GM23338 (cell line): ENCODE data around the gene ADAM17. TPM values are rescaled to one million over a fixed set of nuclear protein-coding genes. Genes with fewer than 3 reads are reported as not detected.

Source experiments
- ATAC-seq: fragments of 200-7000 bp; cut with Tn5 transposase; 3 replicates; pipeline ENCODE4 v1.9.1; 2020
- DNase-seq: peaks from one replicate; pipeline ENCODE4 v3.0.0-alpha.2; 2015; ENCODE audit warnings: low spot score
- H2AFZ ChIP-seq: fragments of 200-600 bp; sonication (generic); 2 replicates; pipeline ENCODE4 v1.8.0; 2016; ENCODE audit warnings: antibody characterized with exemption, mild to moderate bottlenecking, moderate library complexity
- H3F3A ChIP-seq: fragments of 200-600 bp; sonication (generic); replicated peaks from 2 replicates; pipeline ENCODE4 v1.8.0; 2017; ENCODE audit warnings: antibody characterized with exemption, mixed run types, low read depth
- H3K27ac ChIP-seq: fragments of 200-600 bp; sonication (generic); 2 replicates; pipeline ENCODE4 v1.6.1; 2016; ENCODE audit warnings: low read depth
- H3K27me3 ChIP-seq: fragments of 200-600 bp; sonication (generic); 2 replicates; pipeline ENCODE4 v1.8.0; 2016; ENCODE audit warnings: mild to moderate bottlenecking, mixed run types, moderate library complexity; ENCODE audit not compliant: insufficient read depth
- H3K36me3 ChIP-seq: fragments of 200-600 bp; sonication (generic); 2 replicates; pipeline ENCODE4 v1.8.0; 2016; ENCODE audit warnings: mild to moderate bottlenecking; ENCODE audit not compliant: insufficient read depth
- H3K4me1 ChIP-seq: fragments of 200-600 bp; sonication (generic); 2 replicates; pipeline ENCODE4 v1.8.0; 2016; ENCODE audit warnings: mild to moderate bottlenecking, moderate library complexity; ENCODE audit not compliant: insufficient read depth
- H3K4me2 ChIP-seq: fragments of 200-600 bp; sonication (generic); 2 replicates; pipeline ENCODE4 v1.7.1; 2017; ENCODE audit warnings: mixed run types
- H3K4me3 ChIP-seq: fragments of 200-600 bp; sonication (generic); 2 replicates; pipeline ENCODE4 v1.6.1; 2016; ENCODE audit warnings: mixed run types
- H3K79me2 ChIP-seq: fragments of 200-600 bp; sonication (generic); replicated peaks from 2 replicates; pipeline ENCODE4 v1.8.0; 2017; ENCODE audit warnings: mild to moderate bottlenecking; ENCODE audit not compliant: insufficient read depth
- H3K9me2 ChIP-seq: fragments of 200-600 bp; sonication (generic); 2 replicates; pipeline ENCODE4 v1.8.0; 2017; ENCODE audit not compliant: insufficient read depth
- H4K20me1 ChIP-seq: fragments of 200-600 bp; sonication (generic); replicated peaks from 2 replicates; pipeline ENCODE4 v1.8.0; 2017; ENCODE audit warnings: mild to moderate bottlenecking; ENCODE audit not compliant: insufficient read depth
- H3K27ac Mint-ChIP-seq: 2 replicates; pipeline ENCODE4 v1.8.0; 2020; ENCODE audit warnings: inconsistent platforms, mild to moderate bottlenecking, moderate library complexity, mixed read lengths
- H3K27me3 Mint-ChIP-seq: 3 replicates; pipeline ENCODE4 v1.8.0; 2022; ENCODE audit warnings: low read depth, mild to moderate bottlenecking, moderate library complexity, mixed read lengths, inconsistent platforms; ENCODE audit not compliant: insufficient read depth, poor library complexity
- H3K36me3 Mint-ChIP-seq: 3 replicates; pipeline ENCODE4 v1.8.0; 2021; ENCODE audit warnings: low read depth, mild to moderate bottlenecking, inconsistent platforms, moderate library complexity, mixed read lengths
- H3K4me1 Mint-ChIP-seq: 3 replicates; pipeline ENCODE4 v1.8.0; 2020; ENCODE audit warnings: mild to moderate bottlenecking, inconsistent platforms, mixed read lengths
- H3K4me3 Mint-ChIP-seq: 3 replicates; pipeline ENCODE4 v1.8.0; 2021; ENCODE audit warnings: moderate library complexity, mild to moderate bottlenecking, inconsistent platforms, mixed read lengths
- H3K9me3 Mint-ChIP-seq: 3 replicates; pipeline ENCODE4 v1.8.0; 2020; ENCODE audit warnings: moderate library complexity, mild to moderate bottlenecking, inconsistent platforms, mixed read lengths
- CREB1 ChIP-seq: fragments of 250-450 bp; sonication (Bioruptor Pico); IDR thresholded peaks from 2 replicates; pipeline ENCODE4 v1.5.0; 2020; ENCODE audit warnings: low read depth, mild to moderate bottlenecking, moderate library complexity
- EZH2 ChIP-seq: fragments of 200-600 bp; sonication (generic); IDR thresholded peaks from one replicate; pipeline ENCODE4 v1.8.0; 2017; ENCODE audit warnings: antibody characterized with exemption, mild to moderate bottlenecking, low read depth; ENCODE audit not compliant: unreplicated experiment
- JUNB ChIP-seq: IDR thresholded peaks from one replicate; pipeline ENCODE4 v1.6.1; 2016; ENCODE audit warnings: antibody characterized with exemption; ENCODE audit not compliant: unreplicated experiment
- NANOG ChIP-seq: IDR thresholded peaks from 2 replicates; pipeline ENCODE4 v1.6.1; 2016; ENCODE audit warnings: antibody characterized with exemption, borderline replicate concordance
- POLR2AphosphoS5 ChIP-seq: IDR thresholded peaks from 2 replicates; pipeline ENCODE4 v1.6.1; 2016; ENCODE audit warnings: antibody characterized with exemption, low read depth
- STAT1 ChIP-seq: IDR thresholded peaks from one replicate; pipeline ENCODE4 v1.6.1; 2016; ENCODE audit warnings: antibody characterized with exemption; ENCODE audit not compliant: unreplicated experiment
- ZNF114 ChIP-seq: fragments of 250-450 bp; sonication (Bioruptor Pico); IDR thresholded peaks from 2 replicates; pipeline ENCODE4 v1.5.0; 2020; ENCODE audit warnings: mild to moderate bottlenecking, moderate library complexity
- ZNF331 ChIP-seq: fragments of 250-450 bp; sonication (Bioruptor Pico); IDR thresholded peaks from 2 replicates; pipeline ENCODE4 v1.5.0; 2020; ENCODE audit warnings: low read depth, mild to moderate bottlenecking, moderate library complexity
- polyA plus RNA-seq: library from polyadenylated mRNA; unstranded; fragments of >200 nt; fragmentation: Nextera tagmentation; extraction: Ambion mirVana; gene quantifications from 2 replicates; pipeline ENCODE4 v1.2.1, GENCODE V29; 2016
- total RNA-seq: library from RNA; depleted of rRNA; stranded (reverse); fragments of >200 nt; shearing (Covaris generic); gene quantifications from 2 replicates; pipeline ENCODE4 v1.2.3, GENCODE V29; 2014
- TF ChIP-seq, protein P1 (sequence below): IDR thresholded peaks from 2 replicates; pipeline ENCODE4 v1.6.1; 2016; ENCODE audit warnings: antibody characterized with exemption
- TF ChIP-seq, protein P2 (sequence below): fragments of 250-450 bp; sonication (Bioruptor Pico); IDR thresholded peaks from 2 replicates; pipeline ENCODE4 v1.5.0; 2020; ENCODE audit warnings: mild to moderate bottlenecking, moderate library complexity

ADAM17 gene
- total and polyA plus RNA-seq, 2 experiments from 2014 or later: 8.3 to 23.5 TPM

GRCh38 chr2:9545502-9545901, 10.1 kb downstream of the ADAM17 start (continued):
- TF ChIP-seq, protein P1, sequence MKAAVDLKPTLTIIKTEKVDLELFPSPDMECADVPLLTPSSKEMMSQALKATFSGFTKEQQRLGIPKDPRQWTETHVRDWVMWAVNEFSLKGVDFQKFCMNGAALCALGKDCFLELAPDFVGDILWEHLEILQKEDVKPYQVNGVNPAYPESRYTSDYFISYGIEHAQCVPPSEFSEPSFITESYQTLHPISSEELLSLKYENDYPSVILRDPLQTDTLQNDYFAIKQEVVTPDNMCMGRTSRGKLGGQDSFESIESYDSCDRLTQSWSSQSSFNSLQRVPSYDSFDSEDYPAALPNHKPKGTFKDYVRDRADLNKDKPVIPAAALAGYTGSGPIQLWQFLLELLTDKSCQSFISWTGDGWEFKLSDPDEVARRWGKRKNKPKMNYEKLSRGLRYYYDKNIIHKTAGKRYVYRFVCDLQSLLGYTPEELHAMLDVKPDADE: no peak
- TF ChIP-seq ZNF114 (CRISPR knock-in tag) (no peak), STAT1 (no peak), NANOG (no peak), EZH2 (no peak), ZNF331 (CRISPR knock-in tag) (no peak), JUNB (no peak), POLR2AphosphoS5 (no peak)
- TF ChIP-seq, protein P2, sequence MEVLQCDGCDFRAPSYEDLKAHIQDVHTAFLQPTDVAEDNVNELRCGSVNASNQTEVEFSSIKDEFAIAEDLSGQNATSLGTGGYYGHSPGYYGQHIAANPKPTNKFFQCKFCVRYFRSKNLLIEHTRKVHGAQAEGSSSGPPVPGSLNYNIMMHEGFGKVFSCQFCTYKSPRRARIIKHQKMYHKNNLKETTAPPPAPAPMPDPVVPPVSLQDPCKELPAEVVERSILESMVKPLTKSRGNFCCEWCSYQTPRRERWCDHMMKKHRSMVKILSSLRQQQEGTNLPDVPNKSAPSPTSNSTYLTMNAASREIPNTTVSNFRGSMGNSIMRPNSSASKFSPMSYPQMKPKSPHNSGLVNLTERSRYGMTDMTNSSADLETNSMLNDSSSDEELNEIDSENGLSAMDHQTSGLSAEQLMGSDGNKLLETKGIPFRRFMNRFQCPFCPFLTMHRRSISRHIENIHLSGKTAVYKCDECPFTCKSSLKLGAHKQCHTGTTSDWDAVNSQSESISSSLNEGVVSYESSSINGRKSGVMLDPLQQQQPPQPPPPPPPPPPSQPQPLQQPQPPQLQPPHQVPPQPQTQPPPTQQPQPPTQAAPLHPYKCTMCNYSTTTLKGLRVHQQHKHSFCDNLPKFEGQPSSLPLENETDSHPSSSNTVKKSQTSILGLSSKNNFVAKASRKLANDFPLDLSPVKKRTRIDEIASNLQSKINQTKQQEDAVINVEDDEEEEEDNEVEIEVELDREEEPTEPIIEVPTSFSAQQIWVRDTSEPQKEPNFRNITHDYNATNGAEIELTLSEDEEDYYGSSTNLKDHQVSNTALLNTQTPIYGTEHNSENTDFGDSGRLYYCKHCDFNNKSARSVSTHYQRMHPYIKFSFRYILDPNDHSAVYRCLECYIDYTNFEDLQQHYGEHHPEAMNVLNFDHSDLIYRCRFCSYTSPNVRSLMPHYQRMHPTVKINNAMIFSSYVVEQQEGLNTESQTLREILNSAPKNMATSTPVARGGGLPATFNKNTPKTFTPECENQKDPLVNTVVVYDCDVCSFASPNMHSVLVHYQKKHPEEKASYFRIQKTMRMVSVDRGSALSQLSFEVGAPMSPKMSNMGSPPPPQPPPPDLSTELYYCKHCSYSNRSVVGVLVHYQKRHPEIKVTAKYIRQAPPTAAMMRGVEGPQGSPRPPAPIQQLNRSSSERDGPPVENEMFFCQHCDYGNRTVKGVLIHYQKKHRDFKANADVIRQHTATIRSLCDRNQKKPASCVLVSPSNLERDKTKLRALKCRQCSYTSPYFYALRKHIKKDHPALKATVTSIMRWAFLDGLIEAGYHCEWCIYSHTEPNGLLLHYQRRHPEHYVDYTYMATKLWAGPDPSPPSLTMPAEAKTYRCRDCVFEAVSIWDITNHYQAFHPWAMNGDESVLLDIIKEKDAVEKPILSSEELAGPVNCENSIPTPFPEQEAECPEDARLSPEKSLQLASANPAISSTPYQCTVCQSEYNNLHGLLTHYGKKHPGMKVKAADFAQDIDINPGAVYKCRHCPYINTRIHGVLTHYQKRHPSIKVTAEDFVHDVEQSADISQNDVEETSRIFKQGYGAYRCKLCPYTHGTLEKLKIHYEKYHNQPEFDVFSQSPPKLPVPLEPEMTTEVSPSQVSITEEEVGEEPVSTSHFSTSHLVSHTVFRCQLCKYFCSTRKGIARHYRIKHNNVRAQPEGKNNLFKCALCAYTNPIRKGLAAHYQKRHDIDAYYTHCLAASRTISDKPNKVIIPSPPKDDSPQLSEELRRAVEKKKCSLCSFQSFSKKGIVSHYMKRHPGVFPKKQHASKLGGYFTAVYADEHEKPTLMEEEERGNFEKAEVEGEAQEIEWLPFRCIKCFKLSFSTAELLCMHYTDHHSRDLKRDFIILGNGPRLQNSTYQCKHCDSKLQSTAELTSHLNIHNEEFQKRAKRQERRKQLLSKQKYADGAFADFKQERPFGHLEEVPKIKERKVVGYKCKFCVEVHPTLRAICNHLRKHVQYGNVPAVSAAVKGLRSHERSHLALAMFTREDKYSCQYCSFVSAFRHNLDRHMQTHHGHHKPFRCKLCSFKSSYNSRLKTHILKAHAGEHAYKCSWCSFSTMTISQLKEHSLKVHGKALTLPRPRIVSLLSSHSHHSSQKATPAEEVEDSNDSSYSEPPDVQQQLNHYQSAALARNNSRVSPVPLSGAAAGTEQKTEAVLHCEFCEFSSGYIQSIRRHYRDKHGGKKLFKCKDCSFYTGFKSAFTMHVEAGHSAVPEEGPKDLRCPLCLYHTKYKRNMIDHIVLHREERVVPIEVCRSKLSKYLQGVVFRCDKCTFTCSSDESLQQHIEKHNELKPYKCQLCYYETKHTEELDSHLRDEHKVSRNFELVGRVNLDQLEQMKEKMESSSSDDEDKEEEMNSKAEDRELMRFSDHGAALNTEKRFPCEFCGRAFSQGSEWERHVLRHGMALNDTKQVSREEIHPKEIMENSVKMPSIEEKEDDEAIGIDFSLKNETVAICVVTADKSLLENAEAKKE (CRISPR knock-in tag): no peak

DNA sequence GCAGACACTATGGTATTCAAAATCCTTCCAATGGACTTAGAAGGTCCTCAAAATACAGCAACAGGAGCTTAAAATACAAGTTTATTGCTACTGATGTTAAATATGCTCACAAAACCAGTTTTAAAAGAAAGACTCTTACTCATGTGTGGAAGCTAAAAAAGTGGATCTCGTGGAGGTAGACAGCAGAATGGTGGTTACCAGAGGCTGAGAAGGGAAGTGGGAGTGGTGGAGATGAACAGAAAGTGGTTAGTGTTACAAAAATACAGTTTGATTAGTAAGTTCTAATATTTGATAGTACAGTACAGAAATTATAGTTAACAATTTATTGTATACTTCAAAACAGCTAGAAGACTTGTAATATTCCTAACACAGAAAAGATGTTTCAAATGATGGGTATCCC, 12.1 kb downstream of the ADAM17 start:
- Histone ChIP-seq H3F3A (no peaks in the 10 kb centered on the region), H3K27ac (no peak overlapping the region), H4K20me1 (no peaks in the 10 kb centered on the region; the same call in none of the 2 replicates), H3K27me3 (no peaks in the 10 kb centered on the region), H3K4me3 (no peak overlapping the region), H3K4me2 (no peak overlapping the region), H3K36me3 (no peaks in the 10 kb centered on the region), H3K4me1 (no peaks in the 10 kb centered on the region; the same call in 1 of the 2 replicates), H2AFZ (no peak overlapping the region), H3K79me2 (peaks cover 56% of the 10 kb centered on the region), H3K9me2 (no peaks in the 10 kb centered on the region)
- ATAC-seq (no peak), DNase-seq (no peak)
- Mint-ChIP-seq H3K4me3 (no peak overlapping the region), H3K4me1 (peaks cover 15% of the 10 kb centered on the region), H3K36me3 (no peaks in the 10 kb centered on the region; the same call in 2 of the 3 replicates), H3K27ac (no peak overlapping the region), H3K27me3 (no peaks in the 10 kb centered on the region), H3K9me3 (no peaks in the 10 kb centered on the region)
- TF ChIP-seq, protein P1: no peak
- TF ChIP-seq CREB1 (CRISPR knock-in tag): no peak
